ENCODE measurements around the gene PCYT1B. TPM values are rescaled to one million over a fixed set of nuclear protein-coding genes. Genes with fewer than 3 reads are reported as not detected.
A peak's percentile ranks its signal among the peaks of the same experiment; 100 is the strongest.

PCYT1B gene
- total and polyA plus RNA-seq, 9 of the 15 experiments (the other 6 are each of a cell fraction or from before 2014, with no cell fraction given): 0.04 to 0.34 (median 0.07) TPM; not detected in 1

- TF ChIP-seq EWSR1 (IDR thresholded peaks at IDR 0.05; ENCODE audit: borderline replicate concordance, low read depth, partially characterized antibody): no peak
- TF ChIP-seq STAG1 (CRISPR knock-in tag; IDR thresholded peaks at IDR 0.05; ENCODE audit: borderline replicate concordance): no peak
- TF ChIP-seq NKRF (IDR thresholded peaks at IDR 0.05; ENCODE audit: borderline replicate concordance): no peak
- no peak for TF ChIP-seq BCOR (IDR thresholded peaks at IDR 0.05)
These were observed 1.1 kb downstream of the PCYT1B start (continued) for GRCh38 chrX:24646006-24646405.

- no peak overlapping the region for H3K9ac ChIP-seq (ENCODE audit: insufficient read depth in 1 of 2, low read depth in 2 of 2, low read length in 2 of 2)
- H3K4me1 ChIP-seq (replicated peaks in 1 of 2; ENCODE audit: control insufficient read depth in 2 of 2, insufficient read depth in 2 of 2, low read length in 2 of 2): peaks cover 0 to 12% of the 10 kb centered on the region in 2 experiments; a peak in 2 of 5 replicates
- BruUV-seq (replicated peaks): no TSS peak
- FAIRE-seq (peak; percentile 29), ATAC-seq (peak; percentile 68), DNase-seq (ENCODE audit: extremely low read depth in 1 of 4, low spot score in 3 of 4) (peak; percentile 14 to 49 (median 28))
- no peaks in the 10 kb centered on the region for H3K27me3 ChIP-seq (ENCODE audit: control insufficient read depth in 2 of 2, insufficient read depth in 2 of 2, low read length in 2 of 2)
- no peaks in the 10 kb centered on the region for H3K79me2 ChIP-seq (ENCODE audit: control insufficient read depth, insufficient read depth, low read length)
- H3K27ac ChIP-seq (ENCODE audit: extremely low read depth, low read depth, low read length): no peak overlapping the region
- H2AFZ ChIP-seq (ENCODE audit: low read depth, low read length): no peak overlapping the region
- intact Hi-C loops (cut with micrococcal nuclease): no loop called here
- in situ Hi-C loops (cut with MboI): no loop called here
- H4K20me1 ChIP-seq (replicated peaks; ENCODE audit: control insufficient read depth, insufficient read depth, low read length): no peaks in the 10 kb centered on the region
- CTCF ChIA-PET (ENCODE audit: low intra/inter-chr PET ratio): interaction anchor here (0.6 kb wide), 1 partner anchor 257 kb away, joined by 3 read pairs; no protein-coding TSS in a partner anchor
- H3K4me2 ChIP-seq (ENCODE audit: insufficient read depth, low read length): no peak overlapping the region
- no peaks in the 10 kb centered on the region for H3K36me3 ChIP-seq (ENCODE audit: control insufficient read depth, insufficient read depth, low read length)
- H3K4me3 ChIP-seq: no peak overlapping the region
- H3K9me1 ChIP-seq (ENCODE audit: control insufficient read depth, insufficient read depth, low read length): no peaks in the 10 kb centered on the region
- POLR2A ChIA-PET: no interaction called here
- H3K9me3 ChIP-seq (replicated peaks; ENCODE audit: control insufficient read depth, insufficient read depth, low read depth, low read length): no peaks in the 10 kb centered on the region
- TF ChIP-seq ZC3H11A (IDR thresholded peaks at IDR 0.05; ENCODE audit: low read depth, low read length): no peak
- TF ChIP-seq ETV1 (tag; conservative IDR thresholded peaks at IDR 0.05; ENCODE audit: low read depth): no peak
- 0 out of 2 replicates have a peak, but pooled peaks have one; percentile 53 for TF ChIP-seq JUNB (CRISPR knock-in tag; conservative IDR thresholded peaks at IDR 0.05)
- peak; percentile 8; the same call in 1 of the 2 replicates for TF ChIP-seq MAFK (IDR thresholded peaks at IDR 0.05; ENCODE audit: low read length)
- TF ChIP-seq MEIS2 (IDR thresholded peaks at IDR 0.05; ENCODE audit: partially characterized antibody): peak; percentile 70
- TF ChIP-seq CEBPB (tag; IDR thresholded peaks at IDR 0.05): peak; percentile 88
- no peak for TF ChIP-seq PHB2 (IDR thresholded peaks at IDR 0.05; ENCODE audit: low read depth)
- TF ChIP-seq HNRNPL (IDR thresholded peaks at IDR 0.05; ENCODE audit: low read depth, low read length): no peak
- TF ChIP-seq SMARCC2 (IDR thresholded peaks at IDR 0.05; ENCODE audit: low read depth): 0 out of 2 replicates have a peak, but pooled peaks have one; percentile 31
- peak; percentile 39; the same call in 1 of the 2 replicates for TF ChIP-seq EP300 (IDR thresholded peaks at IDR 0.05; ENCODE audit: low read length)
- peak; percentile 19; the same call in 1 of the 2 replicates for TF ChIP-seq SOX6 (IDR thresholded peaks at IDR 0.05)
These were observed 4.0 kb downstream of the PCYT1B start for GRCh38 chrX:24643116-24643515.

Data from K562 (cell line).